ENCODE results near the gene DUSP9.
"Not testable (repeated sequence)": the region's sequence is repeated elsewhere in the genome, so short reads cannot be mapped to it uniquely, and the experiment has no call there.

DUSP9 gene

GRCh38 chrX:153693216-153694086, 46.4 kb downstream of the DUSP9 start:
- no peak for DNase-seq (ENCODE audit: low spot score)
- H3K4me3 ChIP-seq, result no peak overlapping the region
- TF ChIP-seq, protein P1, sequence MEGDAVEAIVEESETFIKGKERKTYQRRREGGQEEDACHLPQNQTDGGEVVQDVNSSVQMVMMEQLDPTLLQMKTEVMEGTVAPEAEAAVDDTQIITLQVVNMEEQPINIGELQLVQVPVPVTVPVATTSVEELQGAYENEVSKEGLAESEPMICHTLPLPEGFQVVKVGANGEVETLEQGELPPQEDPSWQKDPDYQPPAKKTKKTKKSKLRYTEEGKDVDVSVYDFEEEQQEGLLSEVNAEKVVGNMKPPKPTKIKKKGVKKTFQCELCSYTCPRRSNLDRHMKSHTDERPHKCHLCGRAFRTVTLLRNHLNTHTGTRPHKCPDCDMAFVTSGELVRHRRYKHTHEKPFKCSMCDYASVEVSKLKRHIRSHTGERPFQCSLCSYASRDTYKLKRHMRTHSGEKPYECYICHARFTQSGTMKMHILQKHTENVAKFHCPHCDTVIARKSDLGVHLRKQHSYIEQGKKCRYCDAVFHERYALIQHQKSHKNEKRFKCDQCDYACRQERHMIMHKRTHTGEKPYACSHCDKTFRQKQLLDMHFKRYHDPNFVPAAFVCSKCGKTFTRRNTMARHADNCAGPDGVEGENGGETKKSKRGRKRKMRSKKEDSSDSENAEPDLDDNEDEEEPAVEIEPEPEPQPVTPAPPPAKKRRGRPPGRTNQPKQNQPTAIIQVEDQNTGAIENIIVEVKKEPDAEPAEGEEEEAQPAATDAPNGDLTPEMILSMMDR (IDR thresholded peaks at IDR 0.05), result no peak
- H3K27ac ChIP-seq, result no peak overlapping the region

GRCh38 chrX:153694256-153694655, 47.3 kb downstream of the DUSP9 start:
- H3K27ac ChIP-seq; H3K4me3 ChIP-seq; DNase-seq (ENCODE audit: low spot score): not testable (repeated sequence)

GRCh38 chrX:153694687-153695270, 47.8 kb downstream of the DUSP9 start:
- TF ChIP-seq, protein P1 (IDR thresholded peaks at IDR 0.05), result no peak
- H3K27ac ChIP-seq, result no peak overlapping the region
- DNase-seq (ENCODE audit: low spot score), result no peak

GRCh38 chrX:153696100-153696499, 49.1 kb downstream of the DUSP9 start:
- H3K27ac ChIP-seq, result no peak overlapping the region
- no peak for DNase-seq (ENCODE audit: low spot score)
- H3K4me3 ChIP-seq, result no peak overlapping the region
- TF ChIP-seq, protein P1 (IDR thresholded peaks at IDR 0.05), result no peak

More at GRCh38 chrX:153694687-153695270, 47.8 kb downstream of the DUSP9 start:
- H3K4me3 ChIP-seq, result no peak overlapping the region

DNA sequence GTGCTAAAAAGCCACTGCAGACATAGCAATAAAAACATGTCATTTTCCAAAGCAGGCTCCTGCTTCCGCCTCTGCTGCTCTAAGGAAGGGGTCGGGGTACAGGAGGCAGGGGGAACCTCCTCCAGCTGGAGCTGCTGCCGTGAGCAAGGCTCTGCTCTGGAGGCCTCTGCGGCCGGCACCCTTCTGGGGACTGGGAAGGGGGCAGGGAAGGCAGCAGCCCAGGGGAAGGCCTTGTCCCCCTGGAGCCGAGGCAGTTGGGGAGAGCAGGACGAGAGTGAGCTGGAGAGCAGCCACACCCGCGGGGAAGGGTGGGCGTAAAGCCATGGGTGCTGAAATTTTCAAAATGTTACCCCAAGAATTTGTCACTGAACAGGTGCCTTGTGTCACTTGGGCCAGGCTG, 49.5 kb downstream of the DUSP9 start:
- DNase-seq (ENCODE audit: low spot score); H3K27ac ChIP-seq; H3K4me3 ChIP-seq: not testable (repeated sequence)

- H3K27ac ChIP-seq; DNase-seq (ENCODE audit: low spot score); H3K4me3 ChIP-seq: not testable (repeated sequence)
Measured at GRCh38 chrX:153696986-153697722, 50.2 kb downstream of the DUSP9 start.

DNA sequence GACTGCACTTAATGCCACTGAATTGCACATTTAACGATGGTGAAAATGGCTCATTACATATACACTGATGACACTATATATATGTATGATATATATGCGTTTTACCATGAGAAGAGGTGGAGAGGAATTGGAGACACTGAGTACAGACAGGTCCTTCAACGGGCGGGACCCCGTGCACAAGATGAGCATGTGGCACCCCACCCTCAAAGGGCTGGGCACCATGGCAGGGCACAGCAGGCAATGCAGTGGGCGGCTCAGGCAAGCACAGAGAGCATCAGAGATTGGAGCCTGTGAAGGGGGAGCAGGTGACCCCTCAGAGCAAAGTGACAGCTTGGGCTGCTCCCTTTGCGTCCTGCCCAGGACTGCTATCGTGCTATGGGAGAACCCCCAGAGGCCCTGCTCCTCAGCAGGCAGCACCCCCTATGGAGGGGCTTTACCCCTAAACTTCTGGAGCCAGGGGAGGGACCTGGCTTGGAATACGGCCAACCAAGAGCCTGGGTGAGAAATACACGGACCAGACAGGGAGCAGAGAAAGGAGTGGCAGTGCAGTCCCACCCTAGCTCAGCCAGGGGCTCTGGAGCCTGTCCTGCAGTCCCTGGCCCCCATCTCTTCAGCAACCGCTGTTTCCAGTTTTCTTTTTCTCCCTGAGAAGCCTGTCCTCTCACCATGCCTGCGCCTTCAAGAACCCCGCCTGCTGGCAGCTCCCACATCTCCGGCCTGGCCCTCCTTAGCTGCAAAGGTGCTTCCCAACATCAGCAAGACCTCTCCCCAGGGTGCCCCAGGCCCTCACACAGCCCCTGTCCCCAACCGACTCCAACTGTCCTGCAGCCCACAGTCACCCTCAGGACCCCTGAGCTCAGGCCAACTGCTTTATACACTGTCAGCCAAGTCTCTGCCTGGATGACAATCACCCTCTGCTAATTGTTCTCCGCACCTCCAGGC, 51.2 kb downstream of the DUSP9 start:
- TF ChIP-seq, protein P1 (IDR thresholded peaks at IDR 0.05), result no peak
- DNase-seq (ENCODE audit: low spot score), result no peak
- Histone ChIP-seq H3K4me3 (no peak overlapping the region), H3K27ac (no peak overlapping the region)

- H3K4me3 ChIP-seq; DNase-seq (ENCODE audit: low spot score): not testable (repeated sequence)
- peak overlapping the region in 1 of 2 donors; percentile 69 for H3K27ac ChIP-seq
Measured at GRCh38 chrX:153699210-153699783, 52.3 kb downstream of the DUSP9 start.

DNA sequence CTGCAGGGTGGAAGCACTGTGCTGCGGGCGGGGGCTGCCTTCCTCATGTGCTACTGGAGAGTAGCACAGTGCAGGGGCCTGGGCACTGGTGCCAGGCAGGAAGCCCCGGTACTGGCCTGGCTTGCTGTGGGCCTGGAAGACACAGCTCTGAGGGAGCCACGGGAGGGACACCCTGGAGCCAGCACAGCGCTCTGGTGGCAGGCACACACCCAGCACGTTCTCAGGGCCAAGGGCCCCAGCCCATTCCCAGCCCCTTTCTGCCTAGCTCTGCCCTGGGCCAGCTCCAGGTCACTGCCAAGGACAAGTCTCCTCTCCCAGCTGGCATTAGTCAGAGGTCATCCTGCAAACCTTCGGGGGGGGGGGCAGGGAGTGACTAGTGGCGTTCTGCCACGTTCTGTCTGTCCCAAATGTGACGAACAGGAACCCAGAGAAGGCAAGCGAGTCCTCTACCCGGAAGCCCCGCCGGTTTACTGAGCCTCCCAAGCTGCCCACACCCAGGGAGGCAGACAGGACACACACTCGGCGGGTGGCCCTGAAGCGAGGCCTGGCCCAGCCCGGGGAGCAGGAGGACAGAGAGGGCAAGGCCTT, 52.9 kb downstream of the DUSP9 start:
- not testable (repeated sequence) for H3K4me3 ChIP-seq; DNase-seq (ENCODE audit: low spot score)
- H3K27ac ChIP-seq, result peak overlapping the region in 1 of 2 donors; percentile 69

Data from coronary artery (tissue), 2 donors.